Measurements from ENCODE around the gene HNRNPA3.
A peak's percentile ranks its signal among the peaks of the same experiment; 100 is the strongest.
"Not testable (repeated sequence)": the region's sequence is repeated elsewhere in the genome, so short reads cannot be mapped to it uniquely, and the experiment has no call there.

HNRNPA3 gene

DNA sequence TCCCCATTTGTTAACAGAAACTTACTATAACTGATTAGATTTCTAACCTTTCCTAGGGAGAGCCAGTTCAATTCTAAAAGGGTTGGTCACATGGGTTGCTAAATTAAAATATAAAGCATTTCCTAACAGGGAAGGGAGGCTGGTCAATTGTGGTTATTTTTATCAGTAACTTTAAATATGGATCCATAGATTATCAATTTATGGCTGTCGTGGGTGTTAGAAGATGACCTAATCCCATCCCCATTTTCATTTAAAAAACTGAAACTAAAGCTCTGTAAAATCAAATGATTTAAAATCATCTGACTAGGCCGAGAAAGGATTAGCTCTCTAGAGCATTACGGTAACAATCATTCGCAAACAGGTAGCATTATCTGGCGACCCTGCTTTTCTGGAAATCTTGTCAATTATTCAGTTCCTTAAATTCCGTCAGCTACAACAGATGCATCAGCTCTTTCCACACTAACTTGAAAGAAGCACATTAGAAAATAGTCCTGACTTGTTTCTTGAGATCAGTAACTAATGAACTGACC, 953 bp upstream of the HNRNPA3 start:
- peaks cover 58% of the 10 kb centered on the region for H3K4me1 Mint-ChIP-seq (ENCODE audit: low read depth)

GRCh38 chr2:177212891-177213856, 580 bp downstream of the HNRNPA3 start:
- Mint-ChIP-seq H3K4me1 (ENCODE audit: low read depth) (peaks cover 60% of the 10 kb centered on the region), H3K27me3 (no peaks in the 10 kb centered on the region), H3K4me3 (peak overlapping the region; percentile 95), H3K9me3 (no peaks in the 10 kb centered on the region), H3K36me3 (ENCODE audit: low read depth) (peaks cover 52% of the 10 kb centered on the region), H3K27ac (peak overlapping the region; percentile 99)

More for the DNA sequence above, 953 bp upstream of the HNRNPA3 start:
- H3K27ac Mint-ChIP-seq, result peak overlapping the region; percentile 99
- peaks cover 43% of the 10 kb centered on the region for H3K36me3 Mint-ChIP-seq (ENCODE audit: low read depth)
- no peaks in the 10 kb centered on the region for H3K9me3 Mint-ChIP-seq
- H3K4me3 Mint-ChIP-seq, result peak overlapping the region; percentile 95
- H3K27me3 Mint-ChIP-seq, result no peaks in the 10 kb centered on the region

- H3K9me3 Mint-ChIP-seq, result no peaks in the 10 kb centered on the region
- H3K27me3 Mint-ChIP-seq, result no peaks in the 10 kb centered on the region
- peaks cover 88% of the 10 kb centered on the region for H3K36me3 Mint-ChIP-seq (ENCODE audit: low read depth)
- peak overlapping the region; percentile 62 for H3K4me3 Mint-ChIP-seq
- peaks cover 72% of the 10 kb centered on the region for H3K4me1 Mint-ChIP-seq (ENCODE audit: low read depth)
- peak overlapping the region; percentile 72 for H3K27ac Mint-ChIP-seq
Measured at GRCh38 chr2:177217247-177217843, 4.8 kb downstream of the HNRNPA3 start.

DNA sequence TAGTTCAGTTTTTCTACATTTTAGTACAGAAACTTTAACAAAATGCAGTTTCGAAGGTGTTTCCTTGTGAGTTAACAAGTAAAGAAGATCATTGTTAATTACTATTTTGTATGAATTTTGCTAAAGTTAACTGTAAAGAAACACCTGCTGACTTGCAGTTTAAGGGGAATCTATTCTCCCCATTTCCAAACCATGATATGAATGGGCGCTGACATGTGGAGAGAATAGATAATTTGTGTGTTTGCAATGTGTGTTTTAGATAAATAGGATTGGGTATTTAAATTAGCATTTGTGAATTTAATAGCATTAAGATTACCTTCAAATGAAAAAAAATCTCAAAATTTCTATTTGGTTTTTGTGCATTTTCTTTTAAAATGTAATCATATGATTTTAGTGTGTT, 7.2 kb downstream of the HNRNPA3 start:
- H3K36me3 Mint-ChIP-seq (ENCODE audit: low read depth), result peaks cover 89% of the 10 kb centered on the region
- H3K9me3 Mint-ChIP-seq, H3K27me3 Mint-ChIP-seq, H3K27ac Mint-ChIP-seq, H3K4me3 Mint-ChIP-seq: not testable (repeated sequence)
- peaks cover 60% of the 10 kb centered on the region for H3K4me1 Mint-ChIP-seq (ENCODE audit: low read depth)

DNA sequence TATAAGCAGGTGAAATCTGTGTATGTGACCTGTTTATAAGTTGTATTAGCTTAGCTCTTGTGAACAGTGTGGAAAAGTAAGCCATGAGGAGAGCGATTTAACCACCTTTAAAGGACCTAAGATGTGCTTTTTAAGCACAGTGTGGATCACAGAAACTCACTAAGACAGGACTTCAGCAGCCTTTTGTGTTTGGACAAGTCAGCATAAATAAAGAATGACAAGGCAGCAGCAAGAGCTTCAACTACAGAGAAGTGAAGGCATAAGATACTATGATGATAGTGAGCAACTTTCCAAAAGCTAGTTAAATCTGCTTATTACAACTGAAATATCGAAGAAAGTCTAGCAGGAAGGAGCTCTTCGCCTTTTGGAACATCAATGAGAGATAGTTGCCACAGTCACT, 8.9 kb downstream of the HNRNPA3 start:
- peak overlapping the region; percentile 59 for H3K27ac Mint-ChIP-seq
- H3K4me1 Mint-ChIP-seq (ENCODE audit: low read depth), result peaks cover 43% of the 10 kb centered on the region
- H3K27me3 Mint-ChIP-seq, result no peaks in the 10 kb centered on the region
- no peak overlapping the region for H3K4me3 Mint-ChIP-seq
- H3K9me3 Mint-ChIP-seq, result no peaks in the 10 kb centered on the region
- H3K36me3 Mint-ChIP-seq (ENCODE audit: low read depth), result peaks cover 71% of the 10 kb centered on the region

- Mint-ChIP-seq H3K4me1 (ENCODE audit: low read depth) (peaks cover 39% of the 10 kb centered on the region), H3K4me3 (no peak overlapping the region), H3K27ac (peak overlapping the region; percentile 59), H3K9me3 (no peaks in the 10 kb centered on the region), H3K36me3 (ENCODE audit: low read depth) (peaks cover 68% of the 10 kb centered on the region), H3K27me3 (no peaks in the 10 kb centered on the region)
Measured at GRCh38 chr2:177221970-177222369, 9.4 kb downstream of the HNRNPA3 start.

DNA sequence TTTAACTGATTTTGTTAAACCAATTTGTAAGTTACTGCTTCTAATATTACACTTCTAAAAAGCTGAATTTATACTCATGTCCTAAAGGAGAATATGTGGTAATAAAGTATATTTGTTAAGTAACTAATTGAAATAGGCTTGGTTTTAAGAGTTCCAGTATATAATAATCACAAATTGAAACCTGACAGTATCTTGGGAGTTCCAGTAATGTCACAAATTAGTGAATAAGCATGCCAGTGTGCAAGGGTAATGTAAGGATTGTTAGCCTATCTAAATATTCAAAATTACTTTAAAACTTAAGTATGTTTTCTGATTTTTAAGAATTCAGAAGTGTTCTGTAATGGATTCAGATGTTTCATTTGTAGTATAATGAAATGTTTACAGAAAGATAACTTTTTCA, 10.8 kb downstream of the HNRNPA3 start:
- H3K4me3 Mint-ChIP-seq, H3K27me3 Mint-ChIP-seq, H3K27ac Mint-ChIP-seq, H3K9me3 Mint-ChIP-seq: not testable (repeated sequence)
- peaks cover 64% of the 10 kb centered on the region for H3K36me3 Mint-ChIP-seq (ENCODE audit: low read depth)
- peaks cover 29% of the 10 kb centered on the region for H3K4me1 Mint-ChIP-seq (ENCODE audit: low read depth)

- Mint-ChIP-seq H3K4me3 (no peak overlapping the region), H3K27ac (peak overlapping the region; percentile 49), H3K36me3 (ENCODE audit: low read depth) (peaks cover 61% of the 10 kb centered on the region), H3K9me3 (no peaks in the 10 kb centered on the region), H3K27me3 (no peaks in the 10 kb centered on the region), H3K4me1 (ENCODE audit: low read depth) (peaks cover 30% of the 10 kb centered on the region)
Measured at GRCh38 chr2:177225965-177226360, 13.4 kb downstream of the HNRNPA3 start.

DNA sequence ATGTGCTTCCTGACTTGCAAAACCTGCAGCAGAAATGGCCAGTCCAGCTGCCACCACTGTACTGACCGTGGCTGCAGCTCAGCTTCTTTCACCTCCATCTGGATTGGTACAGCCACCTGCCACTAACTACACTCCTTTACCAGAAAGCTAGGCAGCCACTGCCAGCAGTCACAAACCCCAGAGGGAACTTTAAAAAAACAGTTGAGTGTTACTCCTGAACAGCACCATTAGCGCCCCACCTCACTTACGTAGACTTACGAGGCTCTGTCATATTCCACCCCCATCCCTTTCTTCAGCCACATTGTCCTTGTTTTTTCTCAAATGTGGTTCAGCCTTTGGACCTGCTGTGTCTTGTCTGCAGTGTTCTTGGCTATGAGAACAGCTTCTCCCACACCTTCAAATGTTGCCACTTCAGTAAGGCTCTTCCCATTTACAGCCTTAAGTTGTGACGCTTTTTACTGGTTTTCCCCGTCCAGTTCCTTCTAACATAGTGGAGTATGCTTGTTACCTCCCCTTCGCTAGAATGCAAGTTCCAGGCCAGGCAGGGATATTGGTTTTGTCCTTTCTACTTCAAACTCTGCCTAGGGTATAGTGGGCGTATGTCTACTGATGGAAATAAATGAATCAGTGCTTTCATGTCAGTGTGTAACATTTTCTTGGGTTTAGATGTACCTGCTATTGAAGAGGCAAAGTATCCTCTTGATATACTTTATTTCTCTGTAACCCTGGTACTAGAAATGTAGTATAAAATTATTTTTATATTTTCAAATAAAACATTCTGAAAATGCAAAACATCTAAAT, 17.0 kb downstream of the HNRNPA3 start:
- no peaks in the 10 kb centered on the region for H3K9me3 Mint-ChIP-seq
- no peak overlapping the region for H3K4me3 Mint-ChIP-seq
- peak overlapping the region; percentile 85 for H3K27ac Mint-ChIP-seq
- H3K27me3 Mint-ChIP-seq, result no peaks in the 10 kb centered on the region
- peaks cover 65% of the 10 kb centered on the region for H3K36me3 Mint-ChIP-seq (ENCODE audit: low read depth)
- peaks cover 43% of the 10 kb centered on the region for H3K4me1 Mint-ChIP-seq (ENCODE audit: low read depth)

DNA sequence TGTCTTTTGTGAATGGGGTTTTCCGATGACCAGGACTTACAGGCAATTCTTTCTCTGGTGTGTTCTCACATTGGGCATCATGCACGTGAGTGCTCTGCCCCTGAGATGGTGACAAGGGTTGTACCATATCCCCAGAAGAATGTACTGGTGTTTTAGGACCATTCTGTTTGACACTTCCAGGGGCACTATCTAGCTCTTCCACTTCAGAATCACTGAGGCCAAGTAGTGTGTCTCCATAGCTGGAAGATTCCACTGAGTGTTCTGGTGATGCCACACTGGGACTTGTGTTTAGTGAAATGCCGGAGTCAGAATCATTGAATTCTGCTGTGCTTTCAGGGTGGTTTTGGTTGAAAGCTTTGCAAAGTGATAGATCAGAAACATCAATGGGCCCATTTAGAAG, 18.7 kb downstream of the HNRNPA3 start:
- peaks cover 76% of the 10 kb centered on the region for H3K36me3 Mint-ChIP-seq (ENCODE audit: low read depth)
- no peaks in the 10 kb centered on the region for H3K9me3 Mint-ChIP-seq
- H3K4me3 Mint-ChIP-seq, result no peak overlapping the region
- no peaks in the 10 kb centered on the region for H3K27me3 Mint-ChIP-seq
- peaks cover 52% of the 10 kb centered on the region for H3K4me1 Mint-ChIP-seq (ENCODE audit: low read depth)
- peak overlapping the region; percentile 72 for H3K27ac Mint-ChIP-seq

DNA sequence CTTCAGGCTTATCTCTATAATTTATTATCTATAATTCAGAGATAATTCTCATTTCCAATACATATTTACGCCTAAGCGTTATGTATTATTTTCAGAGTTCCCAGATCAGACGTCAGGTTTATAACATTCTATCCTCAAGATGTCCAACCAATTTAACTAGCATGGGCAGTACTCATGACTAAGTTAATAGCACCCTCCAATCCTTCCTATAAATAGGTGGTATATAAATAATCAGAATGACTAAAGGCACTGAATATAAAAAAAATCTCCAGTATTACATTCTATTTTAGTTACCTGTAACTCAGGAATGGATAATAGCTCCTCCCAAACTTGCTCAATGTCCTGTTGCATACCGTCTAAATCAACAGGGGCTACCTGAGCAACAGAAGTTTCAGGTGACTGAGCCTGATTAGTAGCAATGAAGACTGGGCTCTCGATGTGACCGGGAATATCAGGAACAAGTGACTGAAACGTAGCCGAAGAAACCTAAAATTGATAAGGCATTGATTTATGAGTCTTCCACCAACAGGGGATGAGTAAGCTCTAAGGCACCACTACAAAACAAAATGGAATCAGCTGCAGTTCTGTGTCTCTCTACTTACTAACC, 19.6 kb downstream of the HNRNPA3 start:
- Mint-ChIP-seq H3K36me3 (ENCODE audit: low read depth) (peaks cover 72% of the 10 kb centered on the region), H3K27ac (no peak overlapping the region), H3K4me3 (no peak overlapping the region), H3K4me1 (ENCODE audit: low read depth) (peaks cover 52% of the 10 kb centered on the region), H3K27me3 (no peaks in the 10 kb centered on the region), H3K9me3 (no peaks in the 10 kb centered on the region)

GRCh38 chr2:177234267-177234666, 21.7 kb downstream of the HNRNPA3 start:
- Mint-ChIP-seq H3K36me3 (ENCODE audit: low read depth) (peaks cover 72% of the 10 kb centered on the region), H3K27me3 (no peaks in the 10 kb centered on the region), H3K27ac (peak overlapping the region; percentile 49), H3K4me1 (ENCODE audit: low read depth) (peaks cover 64% of the 10 kb centered on the region), H3K9me3 (no peaks in the 10 kb centered on the region), H3K4me3 (no peak overlapping the region)

DNA sequence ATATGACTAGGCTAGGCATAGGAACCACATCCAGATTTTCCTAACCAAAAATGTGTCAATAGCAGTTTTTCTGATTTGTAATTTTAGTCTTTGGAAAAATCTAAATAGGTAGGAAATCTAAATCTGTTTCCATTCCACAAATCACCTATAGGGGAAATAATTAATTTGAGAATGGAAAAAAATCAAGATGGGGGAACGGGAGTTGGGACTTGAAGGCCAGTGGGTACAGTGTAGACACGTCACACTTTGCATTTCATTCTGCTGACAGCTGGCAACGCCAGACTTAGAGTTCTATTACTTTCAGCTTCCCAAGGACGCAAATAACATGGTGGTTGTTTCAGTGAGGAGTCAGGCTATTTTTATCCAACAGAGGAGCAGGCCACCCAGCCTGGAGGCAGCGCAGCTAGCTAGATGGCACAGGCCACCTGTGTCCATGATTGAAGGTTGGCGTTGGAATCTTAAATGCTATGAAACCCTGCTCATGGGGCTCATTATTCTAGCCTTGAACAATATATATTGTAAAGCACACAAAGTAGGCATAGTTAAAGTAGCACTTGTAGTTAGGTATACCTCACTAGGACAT, 23.4 kb downstream of the HNRNPA3 start:
- no peak overlapping the region for H3K4me3 Mint-ChIP-seq
- peaks cover 68% of the 10 kb centered on the region for H3K36me3 Mint-ChIP-seq (ENCODE audit: low read depth)
- H3K27ac Mint-ChIP-seq, result peak overlapping the region; percentile 41
- no peaks in the 10 kb centered on the region for H3K27me3 Mint-ChIP-seq
- peaks cover 67% of the 10 kb centered on the region for H3K4me1 Mint-ChIP-seq (ENCODE audit: low read depth)
- no peaks in the 10 kb centered on the region for H3K9me3 Mint-ChIP-seq

GRCh38 chr2:177237932-177238331, 25.3 kb downstream of the HNRNPA3 start:
- Mint-ChIP-seq H3K27me3 (no peaks in the 10 kb centered on the region), H3K27ac (peak overlapping the region; percentile 26), H3K4me3 (no peak overlapping the region), H3K4me1 (ENCODE audit: low read depth) (peaks cover 76% of the 10 kb centered on the region), H3K36me3 (ENCODE audit: low read depth) (peaks cover 53% of the 10 kb centered on the region), H3K9me3 (no peaks in the 10 kb centered on the region)
